ENCODE results near the gene SRPX. TPM values are rescaled to one million over a fixed set of nuclear protein-coding genes. Genes with fewer than 3 reads are reported as not detected.
A peak's percentile ranks its signal among the peaks of the same experiment; 100 is the strongest.

The SRPX gene
- polyA plus RNA-seq, 1 donor: 18.9 TPM

DNA sequence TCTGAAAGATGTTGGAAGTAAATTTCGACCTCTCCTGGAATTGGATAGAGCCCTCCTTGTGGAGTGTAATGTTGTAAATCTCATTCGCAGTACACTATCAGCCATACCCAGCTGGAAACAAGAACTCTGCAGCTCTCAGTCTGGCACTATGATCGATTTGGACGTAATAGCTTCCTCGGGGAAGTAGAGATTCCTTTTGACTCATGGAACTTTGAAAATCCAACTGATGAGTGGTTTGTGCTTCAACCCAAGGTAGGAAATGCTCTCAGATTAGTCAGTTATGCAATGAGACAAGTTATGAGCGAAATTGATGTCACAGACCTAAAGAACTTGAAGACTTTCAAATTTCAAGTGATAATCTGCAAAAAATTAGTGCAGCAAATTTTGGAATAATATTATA is 110.4 kb downstream of the SRPX start:
- WGBS (ENCODE audit: insufficient coverage, low lambda C conversion rate): no CpG with 5 or more reads among the region's 6 CpGs
- no peak overlapping the region for H3K27ac ChIP-seq (ENCODE audit: low read length)
- no peak for DNase-seq
- no peaks in the 10 kb centered on the region for H3K36me3 ChIP-seq (ENCODE audit: control insufficient read depth, insufficient read depth, low read length)
- peaks cover 16% of the 10 kb centered on the region for H3K4me1 ChIP-seq (ENCODE audit: control insufficient read depth, insufficient read depth, low read length)
- no peaks in the 10 kb centered on the region for H3K9me3 ChIP-seq (ENCODE audit: control insufficient read depth, low read depth, low read length)
- no peaks in the 10 kb centered on the region for H3K27me3 ChIP-seq (ENCODE audit: control insufficient read depth, insufficient read depth, low read length)
- H3K4me3 ChIP-seq (ENCODE audit: low read length): no peak overlapping the region

DNA sequence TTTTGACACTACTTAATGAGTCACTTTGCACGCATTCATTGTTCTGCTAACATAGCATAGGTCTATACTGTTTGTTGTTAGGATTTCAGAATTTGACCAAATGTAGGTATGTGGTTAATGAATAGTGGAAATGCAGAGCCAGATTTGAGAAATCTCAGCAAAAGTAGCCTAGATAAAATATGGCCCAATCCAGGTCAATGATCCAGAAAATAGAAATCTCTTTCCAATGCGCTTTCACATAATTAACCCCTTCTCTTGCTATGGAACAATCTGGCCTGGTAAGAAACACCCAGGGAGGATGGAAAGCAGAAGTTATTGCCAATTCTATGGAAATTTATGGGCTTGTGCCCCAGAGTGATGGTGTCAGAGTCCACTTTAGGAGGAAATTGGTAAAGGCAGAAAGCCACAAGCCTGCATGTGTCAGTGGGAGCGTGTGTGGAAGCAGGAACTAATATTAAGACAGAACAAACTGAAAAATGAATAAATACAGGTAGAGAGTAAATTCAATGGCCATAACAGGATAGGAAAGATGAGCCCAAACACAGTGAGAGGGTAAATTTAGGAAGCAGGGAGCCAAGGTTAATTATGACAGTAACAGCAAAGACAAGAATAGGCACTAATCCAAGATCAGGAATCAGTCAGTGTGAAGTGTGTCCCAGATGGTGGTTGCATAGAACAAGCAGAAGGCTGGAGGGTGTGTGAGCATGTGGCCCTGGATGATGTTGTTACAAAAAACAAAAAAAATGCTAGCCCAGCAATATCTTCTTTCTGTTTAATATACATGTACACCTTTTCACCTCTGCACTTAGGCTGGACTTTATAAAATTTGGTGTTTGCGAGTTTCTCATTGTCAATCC is 111.4 kb downstream of the SRPX start:
- H3K4me3 ChIP-seq (ENCODE audit: low read length): no peak overlapping the region
- WGBS (ENCODE audit: insufficient coverage, low lambda C conversion rate): no CpG with 5 or more reads among the region's 4 CpGs
- H3K4me1 ChIP-seq (ENCODE audit: control insufficient read depth, insufficient read depth, low read length): peaks cover 16% of the 10 kb centered on the region
- peak overlapping the region; percentile 7 for H3K27ac ChIP-seq (ENCODE audit: low read length)
- peak in 1 of 2 donors; percentile 41 for DNase-seq
- H3K36me3 ChIP-seq (ENCODE audit: control insufficient read depth, insufficient read depth, low read length): no peaks in the 10 kb centered on the region
- no peaks in the 10 kb centered on the region for H3K27me3 ChIP-seq (ENCODE audit: control insufficient read depth, insufficient read depth, low read length)
- H3K9me3 ChIP-seq (ENCODE audit: control insufficient read depth, low read depth, low read length): no peaks in the 10 kb centered on the region

DNA sequence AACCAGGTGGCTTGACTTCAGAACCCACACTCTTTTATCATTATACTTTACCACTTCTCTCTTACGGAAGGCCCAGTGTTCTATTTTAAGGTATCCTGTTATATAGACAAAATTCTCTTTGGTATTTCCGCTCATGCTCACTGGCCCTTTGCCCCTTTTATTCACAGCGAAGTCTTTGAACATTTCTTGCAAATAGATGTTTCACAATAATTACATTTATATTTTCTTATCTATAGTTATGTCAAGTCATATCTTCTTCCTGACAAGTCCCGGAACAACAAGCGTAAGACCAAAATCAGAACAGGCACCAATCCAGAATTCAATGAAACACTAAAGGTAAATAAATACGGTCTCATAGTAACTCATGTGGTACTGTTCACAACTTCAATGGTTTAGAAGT is 112.3 kb downstream of the SRPX start:
- no CpG with 5 or more reads among the region's 6 CpGs for WGBS (ENCODE audit: insufficient coverage, low lambda C conversion rate)
- Histone ChIP-seq H3K9me3 (ENCODE audit: control insufficient read depth, low read depth, low read length) (no peaks in the 10 kb centered on the region), H3K4me1 (ENCODE audit: control insufficient read depth, insufficient read depth, low read length) (peaks cover 16% of the 10 kb centered on the region), H3K27me3 (ENCODE audit: control insufficient read depth, insufficient read depth, low read length) (no peaks in the 10 kb centered on the region), H3K4me3 (ENCODE audit: low read length) (no peak overlapping the region), H3K36me3 (ENCODE audit: control insufficient read depth, insufficient read depth, low read length) (no peaks in the 10 kb centered on the region), H3K27ac (ENCODE audit: low read length) (no peak overlapping the region)
- no peak for DNase-seq

DNA sequence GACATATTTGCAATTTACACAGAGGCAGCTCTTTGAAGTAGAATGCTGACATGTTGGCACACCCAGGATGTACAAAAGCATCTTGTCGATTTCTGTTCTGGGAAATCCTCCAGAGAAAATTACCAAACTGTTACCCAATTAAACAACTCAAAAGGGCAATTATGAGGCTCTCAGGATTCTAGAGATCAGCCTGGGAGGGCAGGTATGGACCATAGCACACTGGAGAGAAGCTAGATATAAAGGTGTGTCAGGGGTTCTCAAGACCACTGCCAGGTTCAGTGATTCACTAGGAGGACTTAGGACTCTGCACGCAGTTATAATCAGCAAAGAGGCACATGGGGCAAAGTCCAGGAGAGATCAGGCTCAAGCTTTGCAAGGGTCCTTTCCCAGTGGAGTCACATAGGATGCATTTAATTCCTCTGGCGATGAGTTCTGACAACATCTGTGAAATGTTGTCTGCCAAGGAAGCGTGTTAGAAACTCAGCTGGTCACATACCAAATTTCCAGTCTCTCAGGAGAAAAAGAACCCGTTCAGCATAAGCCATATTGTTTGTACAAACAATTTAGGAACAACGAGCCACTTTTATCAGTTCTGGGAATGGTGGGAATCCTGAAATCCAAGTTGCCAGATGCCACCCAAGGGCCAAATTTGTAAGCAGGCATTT is 113.5 kb downstream of the SRPX start:
- no CpG with 5 or more reads among the region's 6 CpGs for WGBS (ENCODE audit: insufficient coverage, low lambda C conversion rate)
- Histone ChIP-seq H3K4me1 (ENCODE audit: control insufficient read depth, insufficient read depth, low read length) (peaks cover 16% of the 10 kb centered on the region), H3K36me3 (ENCODE audit: control insufficient read depth, insufficient read depth, low read length) (no peaks in the 10 kb centered on the region), H3K27ac (ENCODE audit: low read length) (peak overlapping the region; percentile 49), H3K9me3 (ENCODE audit: control insufficient read depth, low read depth, low read length) (no peaks in the 10 kb centered on the region), H3K4me3 (ENCODE audit: low read length) (no peak overlapping the region), H3K27me3 (ENCODE audit: control insufficient read depth, insufficient read depth, low read length) (no peaks in the 10 kb centered on the region)
- DNase-seq: peak; percentile 50 to 80

DNA sequence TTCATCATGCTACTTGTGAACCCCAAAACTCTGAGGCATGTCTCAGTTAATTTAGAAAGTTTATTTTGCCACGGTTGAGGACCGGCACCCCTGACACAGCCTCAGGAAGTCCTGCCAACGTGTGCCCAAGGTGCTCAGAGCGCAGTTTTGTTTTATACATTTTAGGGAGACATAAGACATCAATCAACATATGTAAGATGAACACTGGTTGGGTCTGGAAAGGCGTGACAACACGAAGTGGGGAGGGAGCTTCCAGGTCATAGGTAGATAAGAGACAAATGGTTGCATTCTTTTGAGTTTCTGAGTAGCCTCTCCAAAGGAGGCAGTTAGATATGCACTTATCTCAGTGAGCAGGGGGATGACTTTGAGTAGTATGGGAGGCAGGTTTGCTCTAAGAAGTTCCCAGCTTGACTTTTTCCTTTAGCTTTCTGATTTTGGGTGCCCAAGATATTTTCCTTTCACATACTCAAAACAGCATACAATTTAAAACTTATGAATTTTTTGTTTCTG is 115.4 kb downstream of the SRPX start:
- H3K36me3 ChIP-seq (ENCODE audit: control insufficient read depth, insufficient read depth, low read length): no peaks in the 10 kb centered on the region
- H3K9me3 ChIP-seq (ENCODE audit: control insufficient read depth, low read depth, low read length): no peaks in the 10 kb centered on the region
- whole genome bisulfite sequencing (ENCODE audit: insufficient coverage, low lambda C conversion rate): no CpG with 5 or more reads among the region's 6 CpGs
- no peaks in the 10 kb centered on the region for H3K27me3 ChIP-seq (ENCODE audit: control insufficient read depth, insufficient read depth, low read length)
- peaks cover 16% of the 10 kb centered on the region for H3K4me1 ChIP-seq (ENCODE audit: control insufficient read depth, insufficient read depth, low read length)
- no peak for DNase-seq
- H3K27ac ChIP-seq (ENCODE audit: low read length): no peak overlapping the region
- no peak overlapping the region for H3K4me3 ChIP-seq (ENCODE audit: low read length)

DNA sequence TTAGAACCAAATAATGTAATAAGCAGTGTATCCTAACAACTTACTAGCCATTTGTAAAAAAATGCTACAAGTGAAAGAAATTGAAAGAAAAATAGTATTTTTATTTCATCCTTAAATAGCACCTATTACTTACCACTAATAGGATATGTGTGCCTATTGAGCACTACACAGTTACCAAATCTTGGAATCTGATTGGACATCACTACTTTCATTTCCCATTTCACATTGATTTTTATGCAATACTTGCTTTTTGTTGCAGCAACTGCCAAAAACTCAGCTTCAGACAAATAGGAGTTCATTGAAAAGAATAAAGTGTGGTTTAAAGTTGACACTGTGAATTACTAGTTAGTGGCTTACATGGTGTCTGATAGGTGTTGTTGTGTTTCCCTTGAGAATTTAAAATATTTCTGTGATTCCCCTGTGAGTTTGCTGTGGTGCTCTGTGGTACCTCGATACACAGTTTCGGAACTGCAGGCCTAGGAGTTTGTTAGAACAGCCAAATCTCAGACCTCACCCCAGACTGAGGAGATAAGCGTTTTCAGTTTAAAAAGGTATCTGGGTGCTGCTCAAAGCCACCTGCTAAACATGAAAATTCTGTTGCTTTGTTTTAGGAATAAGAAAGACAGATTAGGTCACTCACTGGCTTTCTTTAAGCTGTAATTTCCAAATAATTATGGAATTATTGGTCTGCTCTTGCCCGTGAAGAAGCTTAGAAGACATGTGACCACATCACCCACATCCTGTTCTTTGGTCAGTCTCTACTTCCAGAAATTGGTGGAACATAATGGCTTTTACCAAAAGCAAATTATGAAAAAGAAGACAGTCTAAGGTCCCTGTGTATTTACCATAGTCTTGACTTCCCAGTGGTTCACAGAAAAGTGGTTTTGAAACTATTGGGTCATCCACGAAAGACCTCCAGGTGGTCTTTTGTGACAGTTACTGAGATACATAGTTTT is 116.5 kb downstream of the SRPX start:
- no peaks in the 10 kb centered on the region for H3K9me3 ChIP-seq (ENCODE audit: control insufficient read depth, low read depth, low read length)
- H3K36me3 ChIP-seq (ENCODE audit: control insufficient read depth, insufficient read depth, low read length): no peaks in the 10 kb centered on the region
- no peak overlapping the region for H3K4me3 ChIP-seq (ENCODE audit: low read length)
- WGBS (ENCODE audit: insufficient coverage, low lambda C conversion rate): no CpG with 5 or more reads among the region's 5 CpGs
- peaks cover 12% of the 10 kb centered on the region for H3K4me1 ChIP-seq (ENCODE audit: control insufficient read depth, insufficient read depth, low read length)
- no peaks in the 10 kb centered on the region for H3K27me3 ChIP-seq (ENCODE audit: control insufficient read depth, insufficient read depth, low read length)
- no peak overlapping the region for H3K27ac ChIP-seq (ENCODE audit: low read length)
- no peak for DNase-seq

DNA sequence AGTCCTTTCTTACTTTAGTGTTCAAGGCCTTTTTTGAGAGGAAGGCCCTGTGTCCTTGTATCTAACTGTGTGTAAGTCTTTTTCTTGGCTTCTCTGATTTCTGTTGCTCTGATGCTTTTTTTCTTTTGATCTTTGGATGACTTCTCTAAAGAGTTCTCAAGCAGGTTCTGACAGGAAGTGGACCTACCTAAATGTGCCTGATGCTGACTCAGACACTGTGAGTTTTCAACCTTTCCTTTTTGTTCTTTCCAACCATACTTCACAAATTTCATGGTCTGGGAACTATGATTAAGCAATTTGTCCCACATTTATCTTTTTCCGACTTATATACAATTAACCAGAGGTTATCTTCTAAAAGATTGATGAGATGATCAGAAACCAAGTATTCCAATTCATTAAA is 117.8 kb downstream of the SRPX start:
- no peak for DNase-seq
- no peak overlapping the region for H3K27ac ChIP-seq (ENCODE audit: low read length)
- peaks cover 11% of the 10 kb centered on the region for H3K4me1 ChIP-seq (ENCODE audit: control insufficient read depth, insufficient read depth, low read length)
- H3K4me3 ChIP-seq (ENCODE audit: low read length): no peak overlapping the region
- WGBS (ENCODE audit: insufficient coverage, low lambda C conversion rate): no CpG with 5 or more reads among the region's 1 CpG
- H3K36me3 ChIP-seq (ENCODE audit: control insufficient read depth, insufficient read depth, low read length): no peaks in the 10 kb centered on the region
- H3K27me3 ChIP-seq (ENCODE audit: control insufficient read depth, insufficient read depth, low read length): no peaks in the 10 kb centered on the region
- no peaks in the 10 kb centered on the region for H3K9me3 ChIP-seq (ENCODE audit: control insufficient read depth, low read depth, low read length)

DNA sequence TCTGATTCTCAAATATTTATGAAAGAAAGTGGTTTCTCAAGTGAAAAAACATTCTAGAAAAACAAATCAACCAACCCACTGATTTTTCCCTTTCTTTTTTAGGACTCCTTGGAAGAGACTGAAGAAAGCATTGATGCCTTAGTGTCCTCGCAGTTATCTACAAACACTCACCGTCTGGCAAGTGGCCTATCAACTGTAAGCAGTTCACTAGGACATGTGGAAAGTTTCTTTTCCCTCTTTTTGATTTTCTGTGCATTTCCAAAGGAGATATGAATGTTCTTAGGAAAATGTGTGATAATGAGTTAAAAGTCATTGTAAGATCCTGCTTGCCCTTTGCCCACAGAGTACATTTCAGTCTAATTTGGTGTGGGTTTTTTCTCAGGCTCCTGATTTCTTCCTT is 118.4 kb downstream of the SRPX start:
- Histone ChIP-seq H3K27me3 (ENCODE audit: control insufficient read depth, insufficient read depth, low read length) (no peaks in the 10 kb centered on the region), H3K36me3 (ENCODE audit: control insufficient read depth, insufficient read depth, low read length) (no peaks in the 10 kb centered on the region), H3K4me1 (ENCODE audit: control insufficient read depth, insufficient read depth, low read length) (peaks cover 5% of the 10 kb centered on the region), H3K27ac (ENCODE audit: low read length) (no peak overlapping the region), H3K9me3 (ENCODE audit: control insufficient read depth, low read depth, low read length) (no peaks in the 10 kb centered on the region), H3K4me3 (ENCODE audit: low read length) (no peak overlapping the region)
- DNase-seq: no peak
- no CpG with 5 or more reads among the region's 2 CpGs for WGBS (ENCODE audit: insufficient coverage, low lambda C conversion rate)

DNA sequence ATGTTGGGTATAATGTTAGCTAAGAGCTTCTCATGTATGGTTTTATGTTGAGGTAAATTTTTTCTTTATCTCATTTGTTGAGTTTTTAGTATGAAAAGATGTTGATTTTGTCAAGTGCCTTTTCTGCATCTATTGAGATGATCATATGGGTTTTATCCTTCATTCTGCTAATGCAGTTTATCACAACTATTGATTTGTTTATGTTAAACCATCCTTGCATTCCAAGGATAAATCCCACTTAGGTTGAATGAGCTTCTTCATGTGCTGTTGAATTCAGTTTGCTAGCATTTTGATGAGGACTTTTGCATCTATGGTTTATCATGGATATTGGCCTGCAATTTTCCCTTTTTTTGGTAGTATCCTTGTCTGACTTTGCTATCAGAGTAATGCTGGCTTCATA is 121.0 kb downstream of the SRPX start:
- DNase-seq: no peak
- H3K27ac ChIP-seq (ENCODE audit: low read length): no peak overlapping the region
- no peak overlapping the region for H3K4me3 ChIP-seq (ENCODE audit: low read length)
- H3K36me3 ChIP-seq (ENCODE audit: control insufficient read depth, insufficient read depth, low read length): no peaks in the 10 kb centered on the region
- H3K27me3 ChIP-seq (ENCODE audit: control insufficient read depth, insufficient read depth, low read length): no peaks in the 10 kb centered on the region
- no peaks in the 10 kb centered on the region for H3K4me1 ChIP-seq (ENCODE audit: control insufficient read depth, insufficient read depth, low read length)
- H3K9me3 ChIP-seq (ENCODE audit: control insufficient read depth, low read depth, low read length): no peaks in the 10 kb centered on the region
